Gastrocnemius medialis (tissue), 4 donors: ENCODE results near the gene ASB18. TPM values are rescaled to one million over a fixed set of nuclear protein-coding genes. Genes with fewer than 3 reads are reported as not detected.

Experiments
- ATAC-seq, 2 donors: fragments of 150-250 bp; one replicate each; pipeline ENCODE4 v1.9.1; 2016
- DNase-seq, 2 donors: peaks; one replicate each; pipeline ENCODE4 v3.0.0-alpha.2; 2019
- H3K27ac ChIP-seq, 4 donors: fragments of 200-600 bp; sonication (generic); 1 replicate in 1 of 4; 2 replicates in 3 of 4; pipeline ENCODE4 v1.5.1; 2016 to 2018; ENCODE audit warnings: mild to moderate bottlenecking in 2 of 4, moderate library complexity in 1 of 4
- H3K27me3 ChIP-seq, 3 donors: fragments of 200-600 bp; sonication (generic) in 2 of 3; 1 replicate in 1 of 3; 2 replicates in 2 of 3; pipeline versions ENCODE4 v1.5.1 to v1.6.0; 2016 to 2019; ENCODE audit warnings: mild to moderate bottlenecking in 1 of 3, moderate library complexity in 1 of 3
- H3K36me3 ChIP-seq, 2 donors: fragments of 200-600 bp; sonication (generic) in 1 of 2; one replicate each; pipeline ENCODE4 v1.5.1; 2017 to 2018
- H3K4me1 ChIP-seq, 2 donors: fragments of 200-600 bp; sonication (generic) in 1 of 2; one replicate each; pipeline ENCODE4 v1.5.1; 2016 to 2017; ENCODE audit warnings: mild to moderate bottlenecking in 2 of 2
- H3K4me3 ChIP-seq, 4 donors: fragments of 200-600 bp; sonication (generic) in 3 of 4; 1 replicate in 1 of 4; 2 replicates in 3 of 4; pipeline ENCODE4 v1.5.1; 2016 to 2019; ENCODE audit warnings: mild to moderate bottlenecking in 2 of 4
- H3K9me3 ChIP-seq, 3 donors: fragments of 200-600 bp; sonication (generic) in 2 of 3; 1 replicate in 1 of 3; 2 replicates in 2 of 3; pipeline ENCODE4 v1.5.1; 2016 to 2019
- CTCF ChIP-seq, 5 experiments: fragments of 450-650 bp in 3 of 5; fragments of 200-600 bp in 2 of 5; sonication (generic) in 2 of 5; IDR thresholded peaks in 4 of 5; conservative IDR thresholded peaks in 1 of 5; 1 replicate in 4 of 5; 2 replicates in 1 of 5; pipeline ENCODE4 v1.5.1; 2016 to 2019; ENCODE audit warnings: antibody characterized with exemption in 5 of 5, mild to moderate bottlenecking in 3 of 5, moderate library complexity in 3 of 5
- POLR2A ChIP-seq, 2 donors: fragments of 450-650 bp; IDR thresholded peaks; one replicate each; pipeline ENCODE4 v1.6.1; 2017; ENCODE audit warnings: antibody characterized with exemption in 2 of 2, mild to moderate bottlenecking in 2 of 2, moderate library complexity in 2 of 2
- in situ Hi-C, 4 donors: fragments of 200-750 bp; cut with MboI; loops; one replicate each; pipeline versions ENCODE4 v1.15.0 to v1.8.0; 2017; ENCODE audit warnings: low sequenced_read_pairs in 4 of 4
- intact Hi-C: fragments of 100-400 bp; cut with DNase I; formaldehyde crosslinking; loops from one replicate; pipeline ENCODE4 v1.15.1; 2023; ENCODE audit warnings: low total_unique reads
- total RNA-seq, 4 donors: library from RNA; depleted of rRNA; stranded (reverse); fragments of >200 nt; gene quantifications; one replicate each; pipeline versions ENCODE4 v1.1.0 to v1.2.3, GENCODE V29; 2016

ASB18 gene
- total RNA-seq, 4 donors from 2014 or later: 0.16 to 0.17 TPM; not detected in 2

- Histone ChIP-seq H3K4me1 (peaks cover 40 to 44% of the 10 kb centered on the region in 2 donors), H3K4me3 (no peak overlapping the region), H3K36me3 (no peaks in the 10 kb centered on the region), H3K27ac (peak overlapping the region; percentile 77 to 90 (median 82)), H3K27me3 (no peaks in the 10 kb centered on the region), H3K9me3 (peaks cover 0 to 3% (median 0%) of the 10 kb centered on the region in 3 donors)
- no peak for TF ChIP-seq CTCF (IDR thresholded peaks at IDR 0.05 in 4 of 5, conservative IDR thresholded peaks at IDR 0.05 in 1 of 5)
- no peak for TF ChIP-seq POLR2A (IDR thresholded peaks at IDR 0.05)
- in situ Hi-C loops (no loop called here), intact Hi-C loops (loop anchor here (2.0 to 10.0 kb wide), 2 partner anchors 37 to 1029 kb away; no protein-coding TSS in a partner anchor)
- DNase-seq (peak; percentile 64 to 84), ATAC-seq (peak; percentile 74 to 75)
Measured at GRCh38 chr2:236265675-236266074, 1.5 kb upstream of the ASB18 start.

- Histone ChIP-seq H3K27me3 (no peaks in the 10 kb centered on the region), H3K9me3 (no peaks in the 10 kb centered on the region), H3K4me1 (peaks cover 44 to 45% of the 10 kb centered on the region in 2 donors), H3K36me3 (no peaks in the 10 kb centered on the region), H3K4me3 (no peak overlapping the region), H3K27ac (peak overlapping the region; percentile 77 to 90 (median 82))
- in situ Hi-C loops (no loop called here), intact Hi-C loops (loop anchor here (10.0 kb wide), 1 partner anchor 1033 kb away; no protein-coding TSS in a partner anchor)
- no peak for TF ChIP-seq CTCF (IDR thresholded peaks at IDR 0.05 in 4 of 5, conservative IDR thresholded peaks at IDR 0.05 in 1 of 5)
- no peak for TF ChIP-seq POLR2A (IDR thresholded peaks at IDR 0.05)
- peak in 1 of 2 donors; percentile 3 for ATAC-seq
- DNase-seq: peak in 1 of 2 donors; percentile 40
Measured at GRCh38 chr2:236262238-236262637, 2.0 kb downstream of the ASB18 start.

- in situ Hi-C loops: no loop called here
- Histone ChIP-seq H3K9me3 (no peaks in the 10 kb centered on the region), H3K27me3 (no peaks in the 10 kb centered on the region), H3K4me3 (no peak overlapping the region), H3K27ac (peak overlapping the region; percentile 77 to 90 (median 82)), H3K36me3 (no peaks in the 10 kb centered on the region), H3K4me1 (peaks cover 42 to 45% of the 10 kb centered on the region in 2 donors)
- TF ChIP-seq POLR2A (IDR thresholded peaks at IDR 0.05) (no peak), CTCF (IDR thresholded peaks at IDR 0.05 in 4 of 5, conservative IDR thresholded peaks at IDR 0.05 in 1 of 5) (no peak)
- ATAC-seq (peak; percentile 26 to 74), DNase-seq (no peak)
- intact Hi-C loops: loop anchor here (10.0 kb wide), 1 partner anchor 1033 kb away; no protein-coding TSS in a partner anchor
Measured at GRCh38 chr2:236261452-236261851, 2.8 kb downstream of the ASB18 start.

- Histone ChIP-seq H3K4me1 (peaks cover 29 to 42% of the 10 kb centered on the region in 2 donors), H3K27ac (no peak overlapping the region), H3K4me3 (no peak overlapping the region), H3K27me3 (no peaks in the 10 kb centered on the region), H3K9me3 (no peaks in the 10 kb centered on the region), H3K36me3 (no peaks in the 10 kb centered on the region)
- TF ChIP-seq CTCF (IDR thresholded peaks at IDR 0.05 in 4 of 5, conservative IDR thresholded peaks at IDR 0.05 in 1 of 5) (no peak), POLR2A (IDR thresholded peaks at IDR 0.05) (no peak)
- no peak for DNase-seq
- ATAC-seq: no peak
- intact Hi-C loops (no loop called here), in situ Hi-C loops (no loop called here)
Measured at GRCh38 chr2:236259371-236259770, 4.8 kb downstream of the ASB18 start.

GRCh38 chr2:236257575-236257974 is 6.6 kb downstream of the ASB18 start:
- ATAC-seq (no peak), DNase-seq (no peak)
- Histone ChIP-seq H3K4me3 (no peak overlapping the region), H3K4me1 (peaks cover 27 to 32% of the 10 kb centered on the region in 2 donors), H3K27me3 (no peaks in the 10 kb centered on the region), H3K27ac (no peak overlapping the region), H3K9me3 (no peaks in the 10 kb centered on the region), H3K36me3 (no peaks in the 10 kb centered on the region)
- intact Hi-C loops: no loop called here
- TF ChIP-seq CTCF (IDR thresholded peaks at IDR 0.05 in 4 of 5, conservative IDR thresholded peaks at IDR 0.05 in 1 of 5): no peak
- no peak for TF ChIP-seq POLR2A (IDR thresholded peaks at IDR 0.05)
- in situ Hi-C loops: no loop called here
